Right ventricle myocardium superior (tissue), 1 donor: ENCODE data around the gene MEIS3. TPM values are rescaled to one million over a fixed set of nuclear protein-coding genes. Genes with fewer than 3 reads are reported as not detected.

Experiments
- total RNA-seq: library from RNA; stranded (reverse); fragmentation: NEBNext Ultra II Directional; extraction: Animal tissue kit (Norgen Biotek cat#: 25700); gene quantifications from one replicate; pipeline ENCODE4 v1.2.1, GENCODE V29; 2021
- donor health status: DM: no; HTN: yes; CAD: no; lungs with severe emphysema.

MEIS3 gene
- total RNA-seq, 1 donor from 2014 or later, result 3.1 TPM

Other genes with a start within 250 kb of the MEIS3 start
- gene BBC3, start 188.3 kb downstream of the MEIS3 start, total RNA-seq, result 3.8 TPM
- 16.3 TPM for gene CCDC9, start 163.0 kb downstream of the MEIS3 start, total RNA-seq
- 10.4 TPM for gene INAFM1, start 144.6 kb downstream of the MEIS3 start, total RNA-seq
- gene C5AR1, start 109.7 kb downstream of the MEIS3 start, total RNA-seq, result 3.4 TPM
- 0.78 TPM for gene C5AR2, start 87.4 kb downstream of the MEIS3 start, total RNA-seq
- 6.4 TPM for gene DHX34, start 70.2 kb downstream of the MEIS3 start, total RNA-seq
- gene SLC8A2, start 52.4 kb upstream of the MEIS3 start, total RNA-seq, result 0.11 TPM
- gene KPTN, start 64.7 kb upstream of the MEIS3 start, total RNA-seq, result 8.4 TPM
- 113 TPM for gene NAPA, start 95.5 kb upstream of the MEIS3 start, total RNA-seq
- 0.35 TPM for gene ZNF541, start 153.6 kb upstream of the MEIS3 start, total RNA-seq
- gene BICRA, start 189.6 kb upstream of the MEIS3 start, total RNA-seq, result 7.2 TPM